IMR-90 (cell line): ENCODE results near the gene CLPTM1L. TPM values are rescaled to one million over a fixed set of nuclear protein-coding genes. Genes with fewer than 3 reads are reported as not detected.

ENCODE experiments used
- ATAC-seq: fragments of 200-7000 bp; cut with Tn5 transposase; 2 replicates; pipeline ENCODE4 v1.9.1; 2020; ENCODE audit warnings: low read depth, mild to moderate bottlenecking, moderate library complexity
- BruUV-seq: library from RNA; stranded (reverse); fragments of 400-500 nt; replicated peaks from 2 replicates; lab custom pipeline; 2021; lab: Mats Ljungman, UMichigan
- CTCF ChIA-PET: fragments of 300-600 bp; formaldehyde crosslinking; extraction: SDS; loops from one replicate; lab custom pipeline; 2021; ENCODE audit warnings: antibody characterized with exemption; lab: Yijun Ruan, JAX
- POLR2A ChIA-PET: fragments of 300-600 bp; sonication (Branson Sonifier 250); formaldehyde crosslinking; loops from one replicate; lab custom pipeline; 2022; ENCODE audit warnings: antibody characterized with exemption; ENCODE audit not compliant: unreplicated experiment; lab: Charles Lee
- DNase-seq: peaks from one replicate; pipeline ENCODE4 v3.0.0; 2013
- H2AFZ ChIP-seq: replicated peaks from 2 replicates; pipeline ENCODE3; 2013; ENCODE audit warnings: low read length, mild to moderate bottlenecking; ENCODE audit not compliant: poor library complexity
- H2AK5ac ChIP-seq: 2 replicates; pipeline ENCODE4 v1.6.1; 2013; ENCODE audit warnings: low read depth, low read length, inconsistent platforms
- H2AK9ac ChIP-seq: replicated peaks from 2 replicates; pipeline ENCODE3; 2013; ENCODE audit warnings: mild to moderate bottlenecking, low read depth, low read length, moderate library complexity; ENCODE audit not compliant: poor library complexity
- H2BK120ac ChIP-seq: 2 replicates; pipeline ENCODE4 v1.6.1; 2013; ENCODE audit warnings: low read depth, low read length, inconsistent platforms
- H2BK15ac ChIP-seq: 3 replicates; pipeline ENCODE4 v1.6.1; 2013; ENCODE audit warnings: low read depth, low read length, inconsistent platforms
- H2BK20ac ChIP-seq: 2 replicates; pipeline ENCODE4 v1.6.1; 2013; ENCODE audit warnings: low read depth, mild to moderate bottlenecking, inconsistent platforms, low read length, moderate library complexity
- H2BK5ac ChIP-seq: 2 replicates; pipeline ENCODE4 v1.6.1; 2013; ENCODE audit warnings: mild to moderate bottlenecking, low read depth, low read length, inconsistent platforms; ENCODE audit not compliant: poor library complexity, severe bottlenecking
- H3K14ac ChIP-seq: replicated peaks from 2 replicates; pipeline ENCODE4 v1.6.1; 2013; ENCODE audit warnings: low read depth, low read length, inconsistent platforms
- H3K18ac ChIP-seq: 2 replicates; pipeline ENCODE4 v1.6.1; 2013; ENCODE audit warnings: low read depth, low read length, control low read depth
- H3K23ac ChIP-seq: 2 replicates; pipeline ENCODE4 v1.6.1; 2013; ENCODE audit warnings: low read depth, low read length, inconsistent platforms
- H3K27ac ChIP-seq: 2 replicates; pipeline ENCODE4 v1.5.1; 2013; ENCODE audit warnings: mild to moderate bottlenecking, control low read depth, low read length; ENCODE audit not compliant: insufficient read depth
- H3K27me3 ChIP-seq: 2 replicates; pipeline ENCODE4 v1.6.1; 2013; ENCODE audit warnings: low read length; ENCODE audit not compliant: control insufficient read depth, insufficient read depth
- H3K36me3 ChIP-seq: 2 replicates; pipeline ENCODE4 v1.6.1; 2013; ENCODE audit warnings: low read length, mixed read lengths; ENCODE audit not compliant: control insufficient read depth, insufficient read depth
- H3K4ac ChIP-seq: 2 replicates; pipeline ENCODE4 v1.6.1; 2013; ENCODE audit warnings: low read depth, low read length, inconsistent platforms
- H3K4me1 ChIP-seq: 2 replicates; pipeline ENCODE4 v1.6.1; 2013; ENCODE audit warnings: low read length, mixed read lengths; ENCODE audit not compliant: control insufficient read depth, insufficient read depth
- H3K4me2 ChIP-seq: 2 replicates; pipeline ENCODE4 v1.6.1; 2013; ENCODE audit warnings: low read depth, mild to moderate bottlenecking, control low read depth, low read length, moderate library complexity
- H3K4me3 ChIP-seq: 2 replicates; pipeline ENCODE4 v1.5.1; 2013; ENCODE audit warnings: low read depth, mild to moderate bottlenecking, control low read depth, low read length, moderate library complexity; ENCODE audit not compliant: insufficient read depth
- H3K56ac ChIP-seq: 2 replicates; pipeline ENCODE4 v1.6.1; 2013; ENCODE audit warnings: low read length, inconsistent platforms; ENCODE audit not compliant: insufficient read depth; ENCODE audit errors: extremely low read depth
- H3K79me1 ChIP-seq, 2 experiments: 2 replicates each; pipeline ENCODE4 v1.6.1; 2013; ENCODE audit warnings: low read length in 2 of 2, inconsistent platforms in 1 of 2, low read depth in 1 of 2
- H3K9ac ChIP-seq: 2 replicates; pipeline ENCODE4 v1.6.1; 2013; ENCODE audit warnings: low read depth, low read length, control low read depth
- H3K9me1 ChIP-seq: 2 replicates; pipeline ENCODE4 v1.6.1; 2013; ENCODE audit warnings: low read length, inconsistent platforms; ENCODE audit not compliant: insufficient read depth
- H3K9me3 ChIP-seq: 2 replicates; pipeline ENCODE4 v1.6.1; 2013; ENCODE audit warnings: low read length; ENCODE audit not compliant: control insufficient read depth, insufficient read depth
- H4K20me1 ChIP-seq: 2 replicates; pipeline ENCODE4 v1.6.1; 2013; ENCODE audit warnings: low read length, inconsistent platforms; ENCODE audit not compliant: insufficient read depth
- H4K5ac ChIP-seq: 2 replicates; pipeline ENCODE4 v1.6.1; 2013; ENCODE audit warnings: mild to moderate bottlenecking, low read depth, low read length, control low read depth
- H4K8ac ChIP-seq, 2 experiments: 2 replicates each; pipeline ENCODE4 v1.6.1; 2013; ENCODE audit warnings: low read depth in 2 of 2, low read length in 2 of 2, control low read depth in 1 of 2, inconsistent platforms in 1 of 2
- H4K91ac ChIP-seq: 2 replicates; pipeline ENCODE4 v1.6.1; 2013; ENCODE audit warnings: low read depth, low read length, inconsistent platforms; ENCODE audit not compliant: insufficient read depth
- BHLHE40 ChIP-seq: fragments of 150-350 bp; IDR thresholded peaks from 2 replicates; pipeline ENCODE4 v1.6.1; 2016; ENCODE audit warnings: mild to moderate bottlenecking, low read depth, low read length
- CEBPB ChIP-seq: IDR thresholded peaks from 2 replicates; pipeline ENCODE4 v1.6.1; 2012; ENCODE audit warnings: low read depth, low read length, improper control_type of control experiment
- CHD1 ChIP-seq: IDR thresholded peaks from 2 replicates; pipeline ENCODE4 v1.6.1; 2012; ENCODE audit warnings: low read depth, low read length, improper control_type of control experiment
- CTCF ChIP-seq: conservative IDR thresholded peaks from 2 replicates; pipeline ENCODE4 v1.5.1; 2012; ENCODE audit warnings: mild to moderate bottlenecking, low read depth, low read length, improper control_type of control experiment
- ELK1 ChIP-seq: fragments of 150-350 bp; IDR thresholded peaks from 2 replicates; pipeline ENCODE4 v1.6.1; 2016; ENCODE audit warnings: low read depth, mild to moderate bottlenecking, low read length, moderate library complexity, borderline replicate concordance
- MAFK ChIP-seq: IDR thresholded peaks from 2 replicates; pipeline ENCODE4 v1.6.1; 2012; ENCODE audit warnings: low read depth, low read length, improper control_type of control experiment
- MAZ ChIP-seq: IDR thresholded peaks from 2 replicates; pipeline ENCODE4 v1.6.1; 2012; ENCODE audit warnings: low read depth, mild to moderate bottlenecking, low read length, improper control_type of control experiment, moderate library complexity, borderline replicate concordance
- MXI1 ChIP-seq: IDR thresholded peaks from 2 replicates; pipeline ENCODE4 v1.6.1; 2012; ENCODE audit warnings: low read depth, mild to moderate bottlenecking, low read length, moderate library complexity, borderline replicate concordance
- NFE2L2 ChIP-seq: fragments of 150-350 bp; IDR thresholded peaks from 2 replicates; pipeline ENCODE4 v1.6.1; 2016; ENCODE audit warnings: low read depth, mild to moderate bottlenecking, low read length
- POLR2A ChIP-seq: IDR thresholded peaks from 2 replicates; pipeline ENCODE4 v1.6.1; 2012; ENCODE audit warnings: mild to moderate bottlenecking, low read depth, low read length
- RCOR1 ChIP-seq: IDR thresholded peaks from 2 replicates; pipeline ENCODE4 v1.6.1; 2012; ENCODE audit warnings: mild to moderate bottlenecking, low read length, improper control_type of control experiment; ENCODE audit not compliant: insufficient replicate concordance
- SMC3 ChIP-seq: fragments of 150-350 bp; IDR thresholded peaks from 2 replicates; pipeline ENCODE4 v1.6.1; 2016; ENCODE audit warnings: low read depth, mild to moderate bottlenecking, antibody characterized with exemption, low read length, moderate library complexity
- USF2 ChIP-seq: fragments of 150-350 bp; IDR thresholded peaks from 2 replicates; pipeline ENCODE4 v1.6.1; 2017; ENCODE audit warnings: mild to moderate bottlenecking, antibody characterized with exemption, low read length, low read depth
- WGBS, 2 experiments: methylation state at CpG; one replicate each; pipeline versions ENCODE4 v1.1.5 to v1.1.7; 2013; ENCODE audit warnings: missing lambda C conversion rate in 2 of 2; ENCODE audit not compliant: insufficient read length in 1 of 2; ENCODE audit errors: extremely low coverage in 2 of 2; 5-methylcytosine and 5-hydroxymethylcytosine counted together
- dilution Hi-C: fragments of 300-500 bp; cut with HindIII; formaldehyde crosslinking; loops from one replicate; pipeline ENCODE4 v1.14.3; 2018; ENCODE audit warnings: low sequenced_read_pairs; ENCODE audit not compliant: unreplicated experiment
- in situ Hi-C: fragments of 300-500 bp; cut with MboI; formaldehyde crosslinking; loops from 3 replicates; pipeline ENCODE4 v1.14.3; 2019; ENCODE audit warnings: low sequenced_read_pairs, inconsistent platforms, mixed read lengths
- intact Hi-C: fragments of 100-400 bp; cut with micrococcal nuclease; formaldehyde crosslinking; loops from 2 replicates; pipeline ENCODE4 v1.10.0; 2022
- polyA plus RNA-seq, 3 experiments: library from polyadenylated mRNA; depleted of rRNA; stranded (reverse); fragments of >200 nt; gene quantifications; 2 replicates each; pipeline ENCODE4 v1.2.3, GENCODE V29; 2012; ENCODE audit warnings: low replicate concordance in 1 of 3
- total RNA-seq: library from RNA; depleted of rRNA; stranded (reverse); fragments of >200 nt; gene quantifications from 2 replicates; pipeline ENCODE4 v1.2.3, GENCODE V29; 2012

CLPTM1L gene
- total and polyA plus RNA-seq, 2 of the 4 experiments (the other 2 are of a cell fraction) = 114 to 137 TPM

- Histone ChIP-seq H2BK20ac (no peak overlapping the region), H3K9me1 (no peaks in the 10 kb centered on the region), H3K14ac (no peak overlapping the region), H2BK120ac (no peak overlapping the region), H2BK5ac (no peak overlapping the region), H3K4me3 (no peak overlapping the region), H3K23ac (no peak overlapping the region), H4K8ac (no peak overlapping the region), H2AFZ (no peak overlapping the region), H3K56ac (no peak overlapping the region), H2AK9ac (no peak overlapping the region), H2AK5ac (no peak overlapping the region), H3K18ac (no peak overlapping the region), H3K36me3 (no peaks in the 10 kb centered on the region), H3K9ac (no peak overlapping the region), H3K4me1 (no peaks in the 10 kb centered on the region), H3K9me3 (peaks cover 22% of the 10 kb centered on the region), H3K79me1 (no peaks in the 10 kb centered on the region), H3K4ac (no peak overlapping the region), H4K5ac (no peak overlapping the region), H3K27me3 (no peaks in the 10 kb centered on the region), H4K20me1 (no peaks in the 10 kb centered on the region), H3K27ac (no peak overlapping the region), H4K91ac (no peak overlapping the region), H2BK15ac (no peak overlapping the region), H3K4me2 (no peak overlapping the region)
- in situ Hi-C loops (no loop called here), intact Hi-C loops (no loop called here), dilution Hi-C loops (no loop called here)
- DNase-seq (no peak), ATAC-seq (no peak)
- ChIA-PET POLR2A (no interaction called here), CTCF (no interaction called here)
- WGBS, 2 experiments = 79% methylated on average over 29 of the region's 39 CpGs; no CpG with 5 or more reads in 1 of the 2 experiments
- no TSS peak for BruUV-seq
- no peak for TF ChIP-seq CHD1
- TF ChIP-seq MAZ = no peak
- no peak for TF ChIP-seq MXI1
- no peak for TF ChIP-seq NFE2L2
- TF ChIP-seq SMC3 = no peak
- TF ChIP-seq CEBPB = no peak
- TF ChIP-seq MAFK = no peak
- no peak for TF ChIP-seq RCOR1
- TF ChIP-seq CTCF = no peak
- TF ChIP-seq POLR2A = no peak
- TF ChIP-seq USF2 = no peak
- no peak for TF ChIP-seq ELK1
- TF ChIP-seq BHLHE40 = no peak
Observed at GRCh38 chr5:1270933-1271914, 73.7 kb downstream of the CLPTM1L start.
